H9 (cell line): ENCODE results near the gene ZIC4. TPM values are rescaled to one million over a fixed set of nuclear protein-coding genes. Genes with fewer than 3 reads are reported as not detected.

ENCODE experiments used
- DNase-seq: peaks from one replicate; pipeline ENCODE4 v3.0.0-alpha.2; 2017
- H2AFZ ChIP-seq: one replicate; pipeline ENCODE4 v1.6.1; 2013; ENCODE audit warnings: mild to moderate bottlenecking, low read length, control low read depth, moderate library complexity
- H2AK5ac ChIP-seq: 2 replicates; pipeline ENCODE4 v1.6.1; 2013; ENCODE audit warnings: low read length, control low read depth, mixed read lengths; ENCODE audit not compliant: insufficient read length
- H2BK120ac ChIP-seq: one replicate; pipeline ENCODE4 v1.6.1; 2013; ENCODE audit warnings: low read depth, mild to moderate bottlenecking, low read length, control low read depth, inconsistent platforms; ENCODE audit not compliant: poor library complexity, severe bottlenecking
- H2BK12ac ChIP-seq: 2 replicates; pipeline ENCODE4 v1.6.1; 2013; ENCODE audit warnings: low read length, control low read depth, mixed read lengths, low read depth; ENCODE audit not compliant: insufficient read length
- H2BK15ac ChIP-seq: 2 replicates; pipeline ENCODE4 v1.6.1; 2013; ENCODE audit warnings: low read depth, low read length, control low read depth
- H2BK20ac ChIP-seq: one replicate; pipeline ENCODE4 v1.6.1; 2013; ENCODE audit warnings: low read depth, mild to moderate bottlenecking, low read length, control low read depth, inconsistent platforms; ENCODE audit not compliant: poor library complexity, severe bottlenecking
- H2BK5ac ChIP-seq: 2 replicates; pipeline ENCODE4 v1.6.1; 2013; ENCODE audit warnings: low read length, control low read depth, mixed read lengths; ENCODE audit not compliant: insufficient read length
- H3K14ac ChIP-seq: 2 replicates; pipeline ENCODE4 v1.6.1; 2013; ENCODE audit warnings: low read length, control low read depth; ENCODE audit not compliant: insufficient read depth
- H3K18ac ChIP-seq: 2 replicates; pipeline ENCODE4 v1.6.1; 2013; ENCODE audit warnings: low read depth, mild to moderate bottlenecking, mixed read lengths, low read length, control low read depth; ENCODE audit not compliant: insufficient read length
- H3K23ac ChIP-seq: 2 replicates; pipeline ENCODE4 v1.6.1; 2013; ENCODE audit warnings: low read length, control low read depth, mixed read lengths, low read depth; ENCODE audit not compliant: insufficient read length
- H3K23me2 ChIP-seq: 2 replicates; pipeline ENCODE4 v1.6.1; 2013; ENCODE audit warnings: low read depth, mild to moderate bottlenecking, mixed read lengths, low read length, control low read depth; ENCODE audit not compliant: insufficient read length, poor library complexity, severe bottlenecking
- H3K27ac ChIP-seq: 2 replicates; pipeline ENCODE4 v1.5.1; 2013; ENCODE audit warnings: low read length, control low read depth, mixed read lengths, low read depth; ENCODE audit not compliant: insufficient read length
- H3K27me3 ChIP-seq: 2 replicates; pipeline ENCODE4 v1.6.1; 2013; ENCODE audit warnings: low read length, control low read depth, inconsistent platforms; ENCODE audit not compliant: insufficient read depth
- H3K4ac ChIP-seq: 2 replicates; pipeline ENCODE4 v1.6.1; 2013; ENCODE audit warnings: low read depth, mild to moderate bottlenecking, control low read depth, inconsistent platforms, low read length, moderate library complexity
- H3K4me1 ChIP-seq: 2 replicates; pipeline ENCODE4 v1.6.1; 2013; ENCODE audit warnings: low read length, control low read depth, inconsistent platforms; ENCODE audit not compliant: insufficient read depth
- H3K4me2 ChIP-seq: 2 replicates; pipeline ENCODE4 v1.6.1; 2013; ENCODE audit warnings: low read length, control low read depth, mixed read lengths; ENCODE audit not compliant: insufficient read length, insufficient read depth
- H3K56ac ChIP-seq: 2 replicates; pipeline ENCODE4 v1.6.1; 2013; ENCODE audit warnings: low read depth, mild to moderate bottlenecking, mixed read lengths, low read length, control low read depth; ENCODE audit not compliant: insufficient read length
- H3K79me1 ChIP-seq: 2 replicates; pipeline ENCODE4 v1.6.1; 2013; ENCODE audit warnings: low read depth, mild to moderate bottlenecking, moderate library complexity, low read length, control low read depth, inconsistent platforms; ENCODE audit not compliant: insufficient read depth, poor library complexity, severe bottlenecking
- H3K79me2 ChIP-seq: 2 replicates; pipeline ENCODE4 v1.6.1; 2013; ENCODE audit warnings: low read length, control low read depth, inconsistent platforms; ENCODE audit not compliant: insufficient read depth
- H3K9ac ChIP-seq: 2 replicates; pipeline ENCODE4 v1.6.1; 2013; ENCODE audit warnings: low read length, control low read depth, mixed read lengths; ENCODE audit not compliant: insufficient read length; ENCODE audit errors: extremely low read depth
- H3K9me3 ChIP-seq: one replicate; pipeline ENCODE4 v1.6.1; 2013; ENCODE audit warnings: low read depth, low read length, inconsistent platforms; ENCODE audit not compliant: control insufficient read depth
- H3T11ph ChIP-seq: one replicate; pipeline ENCODE4 v1.6.1; 2013; ENCODE audit warnings: mild to moderate bottlenecking, low read length, control low read depth, inconsistent platforms
- H4K20me1 ChIP-seq: one replicate; pipeline ENCODE4 v1.6.1; 2013; ENCODE audit not compliant: control insufficient read depth, insufficient read length, insufficient read depth
- H4K5ac ChIP-seq: 2 replicates; pipeline ENCODE4 v1.6.1; 2013; ENCODE audit warnings: low read depth, mild to moderate bottlenecking, mixed read lengths, low read length, control low read depth; ENCODE audit not compliant: insufficient read length
- H4K8ac ChIP-seq: replicated peaks from 2 replicates; pipeline ENCODE4 v1.6.1; 2013; ENCODE audit warnings: low read length, control low read depth, mixed read lengths, low read depth; ENCODE audit not compliant: insufficient read length
- H4K91ac ChIP-seq: 2 replicates; pipeline ENCODE4 v1.6.1; 2013; ENCODE audit warnings: low read depth, mild to moderate bottlenecking, moderate library complexity, mixed read lengths, low read length, control low read depth; ENCODE audit not compliant: insufficient read length
- H3K27ac Mint-ChIP-seq, 3 experiments: 2 replicates in 2 of 3; 3 replicates in 1 of 3; pipeline ENCODE4 v1.8.0; 2020 to 2021; ENCODE audit warnings: mixed read lengths in 3 of 3, mild to moderate bottlenecking in 1 of 3, moderate library complexity in 1 of 3
- H3K27me3 Mint-ChIP-seq: 2 replicates; pipeline ENCODE4 v1.8.0; 2021; ENCODE audit warnings: low read depth, mild to moderate bottlenecking, moderate library complexity, mixed read lengths
- H3K36me3 Mint-ChIP-seq, 3 experiments: 2 replicates in 2 of 3; 3 replicates in 1 of 3; pipeline ENCODE4 v1.8.0; 2020 to 2021; ENCODE audit warnings: low read depth in 3 of 3, mixed read lengths in 3 of 3; ENCODE audit not compliant: insufficient read depth in 1 of 3
- H3K4me1 Mint-ChIP-seq, 2 experiments: 2 replicates each; pipeline ENCODE4 v1.8.0; 2020; ENCODE audit warnings: mixed read lengths in 2 of 2
- H3K4me3 Mint-ChIP-seq, 2 experiments: 2 replicates in 1 of 2; 3 replicates in 1 of 2; pipeline ENCODE4 v1.8.0; 2020 to 2021; ENCODE audit warnings: mild to moderate bottlenecking in 2 of 2, mixed read lengths in 2 of 2, moderate library complexity in 1 of 2
- H3K9me3 Mint-ChIP-seq, 2 experiments: 2 replicates in 1 of 2; 3 replicates in 1 of 2; pipeline ENCODE4 v1.8.0; 2020; ENCODE audit warnings: mild to moderate bottlenecking in 2 of 2, mixed read lengths in 2 of 2, moderate library complexity in 1 of 2
- CTCF ChIP-seq: fragments of 200-600 bp; sonication (generic); conservative IDR thresholded peaks from 3 replicates; pipeline ENCODE4 v1.8.0; 2021; ENCODE audit warnings: antibody characterized with exemption, mild to moderate bottlenecking
- WGBS: extraction: QIAGEN DNeasy Blood & Tissue Kit; methylation state at CpG from one replicate; pipeline ENCODE4 v1.1.7; 2013; ENCODE audit warnings: missing lambda C conversion rate, low lambda C conversion rate, mixed read lengths; ENCODE audit not compliant: insufficient read length; ENCODE audit errors: extremely low coverage; 5-methylcytosine and 5-hydroxymethylcytosine counted together
- total RNA-seq: library from RNA; stranded (reverse); gene quantifications from 2 replicates; pipeline ENCODE4 v1.2.1, GENCODE V29; 2021

The ZIC4 gene
- total RNA-seq, 1 experiment from 2014 or later: not detected

- Histone ChIP-seq H4K20me1 (no peaks in the 10 kb centered on the region), H4K91ac (no peak overlapping the region), H2AFZ (no peak overlapping the region), H3K4me1 (peaks cover 5% of the 10 kb centered on the region; the same call in 1 of the 2 replicates), H2BK120ac (no peak overlapping the region), H3K4ac (no peak overlapping the region), H3K79me1 (no peaks in the 10 kb centered on the region), H3T11ph (no peak overlapping the region), H3K23ac (no peak overlapping the region), H2BK12ac (no peak overlapping the region), H2BK20ac (no peak overlapping the region), H2AK5ac (no peak overlapping the region), H3K23me2 (peaks cover 25% of the 10 kb centered on the region), H3K27ac (no peak overlapping the region), H3K56ac (no peak overlapping the region), H3K4me2 (no peak overlapping the region), H4K8ac (no peak overlapping the region), H3K79me2 (no peaks in the 10 kb centered on the region), H2BK15ac (no peak overlapping the region), H2BK5ac (no peak overlapping the region), H3K9ac (no peak overlapping the region), H3K27me3 (peaks cover 83% of the 10 kb centered on the region), H4K5ac (no peak overlapping the region), H3K14ac (no peak overlapping the region), H3K18ac (no peak overlapping the region), H3K9me3 (no peaks in the 10 kb centered on the region)
- Mint-ChIP-seq H3K4me1 (peaks cover 24 to 65% of the 10 kb centered on the region in 2 experiments), H3K27ac (no peak overlapping the region), H3K9me3 (no peaks in the 10 kb centered on the region; a peak in 2 of 5 replicates), H3K36me3 (no peaks in the 10 kb centered on the region; a peak in 1 of 7 replicates), H3K27me3 (peaks cover 99% of the 10 kb centered on the region), H3K4me3 (no peak overlapping the region; a peak in 1 of 5 replicates)
- DNase-seq: peak; percentile 55
- no peak for TF ChIP-seq CTCF
- WGBS: no CpG with 5 or more reads among the region's 6 CpGs
Measured at GRCh38 chr3:147415286-147415685, 8.9 kb upstream of the ZIC4 start.
